NT2/D1 (cell line): ENCODE results near the gene PAN3.

Experiments
- DNase-seq: peaks from one replicate; pipeline ENCODE4 v3.0.0-alpha.2; 2011; ENCODE audit warnings: low read depth, low spot score
- H3K27me3 ChIP-seq: 2 replicates; pipeline ENCODE4 v1.6.0; 2011; ENCODE audit warnings: mild to moderate bottlenecking; ENCODE audit not compliant: insufficient read length, insufficient read depth
- H3K36me3 ChIP-seq: 2 replicates; pipeline ENCODE4 v1.6.1; 2011; ENCODE audit warnings: mild to moderate bottlenecking, low read length, mixed read lengths; ENCODE audit not compliant: insufficient read depth, insufficient read length
- H3K4me1 ChIP-seq: 2 replicates; pipeline ENCODE4 v1.5.1; 2011; ENCODE audit not compliant: insufficient read depth, insufficient read length
- H3K4me3 ChIP-seq: 2 replicates; pipeline ENCODE4 v1.5.1; 2011; ENCODE audit warnings: low read depth; ENCODE audit not compliant: insufficient read length
- H3K9ac ChIP-seq: 2 replicates; pipeline ENCODE4 v1.6.0; 2011; ENCODE audit warnings: low read depth; ENCODE audit not compliant: insufficient read length
- H3K9me3 ChIP-seq: 2 replicates; pipeline ENCODE4 v1.5.1; 2011; ENCODE audit warnings: mild to moderate bottlenecking, low read length; ENCODE audit not compliant: insufficient read depth
- SUZ12 ChIP-seq: IDR thresholded peaks from 2 replicates; pipeline ENCODE4 v1.6.1; 2011; ENCODE audit not compliant: insufficient read length, insufficient read depth; ENCODE audit errors: extremely low read depth
- YY1 ChIP-seq: IDR thresholded peaks from 2 replicates; pipeline ENCODE4 v1.6.1; 2011; ENCODE audit not compliant: insufficient read length, insufficient read depth
- ZNF274 ChIP-seq: IDR thresholded peaks from 2 replicates; pipeline ENCODE4 v1.6.1; 2011; ENCODE audit warnings: mild to moderate bottlenecking, low read depth, low read length

Gene PAN3

DNA sequence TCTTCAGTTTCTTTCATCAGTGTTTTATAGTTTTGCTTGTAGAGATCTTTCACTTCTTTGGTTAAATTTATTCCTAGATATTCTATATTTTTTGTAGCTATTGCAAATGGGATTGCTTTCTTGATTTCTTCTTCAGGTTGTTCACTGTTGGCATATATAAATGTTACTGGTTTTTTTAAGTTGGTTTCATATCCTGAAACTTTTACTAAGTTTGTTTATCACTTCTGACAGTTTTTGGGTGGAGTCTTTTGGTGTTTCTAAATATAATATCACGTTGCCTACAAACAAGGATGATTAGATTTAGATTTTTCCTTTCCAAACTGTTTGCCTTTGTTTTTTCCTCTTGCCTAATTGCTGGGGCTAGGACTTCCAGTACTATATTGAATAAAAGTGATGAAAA is 109.7 kb downstream of the PAN3 start:
- no peak overlapping the region for H3K4me3 ChIP-seq
- no peaks in the 10 kb centered on the region for H3K9me3 ChIP-seq
- H3K36me3 ChIP-seq, result peaks cover 4% of the 10 kb centered on the region
- H3K4me1 ChIP-seq, result no peaks in the 10 kb centered on the region
- TF ChIP-seq SUZ12 (no peak), ZNF274 (no peak), YY1 (no peak)
- H3K9ac ChIP-seq, result no peak overlapping the region
- no peak for DNase-seq
- H3K27me3 ChIP-seq, result no peaks in the 10 kb centered on the region

GRCh38 chr13:28250542-28250941 is 112.2 kb downstream of the PAN3 start:
- no peak for DNase-seq
- no peaks in the 10 kb centered on the region for H3K27me3 ChIP-seq

DNA sequence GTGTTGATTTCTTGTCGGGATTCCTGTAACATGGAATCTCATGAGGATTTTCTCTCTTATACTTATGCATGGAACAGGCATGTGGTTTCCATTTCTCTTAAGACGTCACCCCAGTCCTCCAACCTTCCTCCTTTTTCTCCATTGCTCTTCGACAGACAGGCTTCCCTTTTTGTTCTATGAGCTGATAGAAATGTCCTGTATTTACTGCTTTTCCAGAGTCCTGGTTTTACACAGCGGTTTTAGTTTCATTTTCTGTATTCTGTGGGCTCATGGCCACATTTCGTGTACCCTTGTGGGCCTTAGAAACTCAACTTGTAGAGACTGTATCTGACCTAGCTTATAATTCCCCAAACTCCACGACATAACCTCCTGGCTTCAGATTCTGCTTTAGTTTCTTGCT is 113.1 kb downstream of the PAN3 start:
- no peak for DNase-seq
- TF ChIP-seq YY1, result no peak
- no peak for TF ChIP-seq SUZ12
- no peak for TF ChIP-seq ZNF274
- Histone ChIP-seq H3K27me3 (no peaks in the 10 kb centered on the region), H3K4me3 (no peak overlapping the region), H3K36me3 (peaks cover 4% of the 10 kb centered on the region), H3K4me1 (no peaks in the 10 kb centered on the region), H3K9me3 (no peaks in the 10 kb centered on the region), H3K9ac (no peak overlapping the region)

More at GRCh38 chr13:28250542-28250941, 112.2 kb downstream of the PAN3 start:
- H3K4me3 ChIP-seq, result no peak overlapping the region
- TF ChIP-seq YY1, result no peak
- no peak for TF ChIP-seq SUZ12
- no peak for TF ChIP-seq ZNF274
- H3K9me3 ChIP-seq, result no peaks in the 10 kb centered on the region
- H3K36me3 ChIP-seq, result no peaks in the 10 kb centered on the region
- H3K9ac ChIP-seq, result no peak overlapping the region
- no peaks in the 10 kb centered on the region for H3K4me1 ChIP-seq

DNA sequence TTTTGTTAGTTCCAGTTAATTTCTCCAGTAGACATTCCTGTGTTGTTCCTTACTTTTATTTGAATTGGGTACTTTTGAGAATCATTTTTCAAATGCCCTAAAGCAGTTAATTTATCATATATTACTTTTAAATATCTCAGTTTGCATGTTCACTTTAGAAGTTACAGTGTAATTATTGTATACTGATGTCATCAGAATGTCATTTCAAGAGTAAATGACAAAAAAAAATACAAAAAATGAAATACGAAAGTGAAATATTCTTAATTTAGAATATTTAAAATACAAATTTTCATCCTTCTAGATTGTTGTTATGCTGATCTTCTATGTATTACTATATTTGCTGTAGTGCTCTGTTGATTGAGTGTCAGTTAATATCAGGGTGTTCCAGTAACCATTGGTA is 114.2 kb downstream of the PAN3 start:
- TF ChIP-seq SUZ12, result no peak
- no peak for TF ChIP-seq YY1
- no peak for TF ChIP-seq ZNF274
- DNase-seq, result no peak
- Histone ChIP-seq H3K4me3 (no peak overlapping the region), H3K36me3 (peaks cover 11% of the 10 kb centered on the region), H3K9ac (no peak overlapping the region), H3K27me3 (no peaks in the 10 kb centered on the region), H3K4me1 (no peaks in the 10 kb centered on the region), H3K9me3 (no peaks in the 10 kb centered on the region)

DNA sequence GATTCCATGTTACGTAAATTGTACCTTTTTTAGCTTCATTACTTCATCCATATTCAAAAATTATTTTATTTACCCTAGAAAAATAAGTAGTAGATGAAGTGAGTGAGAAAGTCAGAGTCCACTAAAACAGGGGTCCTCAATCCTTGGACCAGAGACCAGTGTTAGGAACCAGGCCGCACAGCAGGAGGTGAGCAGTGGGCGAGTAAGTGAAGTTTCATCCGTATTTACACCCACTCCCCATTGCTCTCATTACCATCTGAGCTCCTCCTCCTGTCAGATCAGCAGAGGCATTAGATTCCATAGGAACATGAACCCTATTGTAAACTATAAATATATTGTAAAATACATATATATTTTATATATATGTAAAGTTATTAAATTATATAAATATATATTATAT is 119.0 kb downstream of the PAN3 start:
- no peak overlapping the region for H3K4me3 ChIP-seq
- no peaks in the 10 kb centered on the region for H3K27me3 ChIP-seq

DNA sequence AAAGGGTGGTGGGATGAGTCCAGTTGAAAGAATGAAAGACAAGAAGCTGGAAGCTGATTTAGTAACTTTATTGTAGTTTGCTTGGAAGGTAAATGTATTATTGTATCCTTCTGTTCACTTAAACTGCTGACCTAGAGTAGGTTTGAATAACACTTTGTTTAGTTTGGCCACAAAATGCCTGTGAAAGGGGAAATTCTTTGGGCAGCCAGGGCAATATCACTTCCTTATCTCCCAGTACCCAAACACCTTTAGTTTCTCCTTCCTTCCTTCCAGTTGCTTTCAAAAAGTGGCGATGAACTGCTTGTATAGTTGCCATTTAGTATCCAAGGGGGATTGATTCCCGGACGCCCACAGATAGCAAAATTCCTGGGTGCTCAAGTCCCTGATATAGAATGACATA is 120.1 kb downstream of the PAN3 start:
- Histone ChIP-seq H3K9me3 (no peaks in the 10 kb centered on the region), H3K4me1 (no peaks in the 10 kb centered on the region), H3K27me3 (no peaks in the 10 kb centered on the region), H3K4me3 (no peak overlapping the region), H3K9ac (no peak overlapping the region), H3K36me3 (peaks cover 17% of the 10 kb centered on the region)
- no peak for DNase-seq
- no peak for TF ChIP-seq SUZ12
- TF ChIP-seq YY1, result no peak

More for the DNA sequence above, 119.0 kb downstream of the PAN3 start:
- H3K9me3 ChIP-seq, result no peaks in the 10 kb centered on the region
- H3K9ac ChIP-seq, result no peak overlapping the region
- no peaks in the 10 kb centered on the region for H3K4me1 ChIP-seq
- no peak for TF ChIP-seq ZNF274
- no peak for TF ChIP-seq SUZ12
- no peak for TF ChIP-seq YY1
- peaks cover 17% of the 10 kb centered on the region for H3K36me3 ChIP-seq
- DNase-seq, result no peak

DNA sequence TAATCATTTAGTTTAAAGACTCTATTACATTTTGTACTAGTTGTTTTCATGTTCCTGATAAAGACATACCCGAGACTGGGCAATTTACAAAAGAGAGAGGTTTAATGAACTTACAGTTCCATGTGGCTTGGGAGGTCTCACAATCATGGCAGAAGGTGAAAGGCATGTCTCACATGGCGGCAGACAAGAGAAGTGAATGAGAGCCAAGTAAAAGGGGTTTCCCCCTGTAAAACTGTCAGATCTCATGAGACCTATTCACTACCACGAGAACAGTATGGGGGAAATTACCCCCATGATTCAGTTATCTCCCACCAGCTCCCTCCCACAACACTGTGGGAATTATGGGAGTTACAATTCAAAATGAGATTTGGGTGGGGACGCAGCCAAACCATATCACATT is 129.2 kb downstream of the PAN3 start:
- Histone ChIP-seq H3K4me3 (no peak overlapping the region), H3K9me3 (0 out of 2 replicates have a peak, but pooled peaks cover 10% of the 10 kb centered on the region), H3K27me3 (no peaks in the 10 kb centered on the region), H3K9ac (no peak overlapping the region), H3K36me3 (peaks cover 27% of the 10 kb centered on the region), H3K4me1 (no peaks in the 10 kb centered on the region)
- DNase-seq, result no peak
- TF ChIP-seq YY1 (no peak), SUZ12 (no peak), ZNF274 (no peak)
